Hematopoietic multipotent progenitor cell treated with erythropoietin and hydrocortisone succinate and interleukin-3 and kit ligand, for 15 days (in vitro differentiated cells): ENCODE data around the gene PER1.

Source experiments
- DNase-seq: peaks from one replicate; pipeline ENCODE4 v3.0.0-alpha.2; 2015; ENCODE audit warnings: low spot score

The PER1 gene

DNA sequence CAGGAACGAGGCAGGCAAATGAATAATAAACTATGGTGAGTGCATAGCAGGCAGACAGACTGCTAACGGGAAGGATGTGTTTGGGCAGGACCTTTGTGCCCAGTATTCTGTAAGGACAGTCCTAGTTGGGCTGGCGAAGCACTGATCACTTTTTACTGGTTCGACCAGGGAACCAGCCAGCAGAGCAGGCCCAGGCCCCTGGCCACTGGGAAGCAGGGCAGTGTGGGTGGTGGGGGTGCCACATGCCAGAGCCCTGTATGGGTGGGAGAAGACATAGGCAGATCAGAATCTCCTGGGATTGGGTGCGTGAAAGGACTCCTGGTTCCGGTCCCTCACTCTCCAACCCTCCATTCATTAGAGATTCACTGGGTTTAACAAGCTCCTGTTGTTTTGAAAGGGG is 14.5 kb upstream of the PER1 start:
- no peak for DNase-seq

DNA sequence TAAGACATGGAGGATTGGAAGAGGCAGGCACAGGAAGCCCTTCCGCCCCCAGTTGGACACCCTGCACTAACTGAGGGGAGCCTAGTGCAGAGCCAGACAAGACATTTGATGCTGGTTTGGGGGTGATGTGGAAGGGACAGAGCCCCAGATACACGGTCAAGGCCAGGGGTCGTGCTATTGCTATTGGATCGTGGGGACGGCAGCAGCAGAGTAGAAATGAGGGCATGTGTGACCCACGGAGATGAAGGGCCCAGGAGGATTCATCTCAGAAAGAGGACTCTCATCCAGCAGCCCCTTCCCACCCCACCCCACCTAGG is 12.6 kb upstream of the PER1 start:
- DNase-seq, result no peak

DNA sequence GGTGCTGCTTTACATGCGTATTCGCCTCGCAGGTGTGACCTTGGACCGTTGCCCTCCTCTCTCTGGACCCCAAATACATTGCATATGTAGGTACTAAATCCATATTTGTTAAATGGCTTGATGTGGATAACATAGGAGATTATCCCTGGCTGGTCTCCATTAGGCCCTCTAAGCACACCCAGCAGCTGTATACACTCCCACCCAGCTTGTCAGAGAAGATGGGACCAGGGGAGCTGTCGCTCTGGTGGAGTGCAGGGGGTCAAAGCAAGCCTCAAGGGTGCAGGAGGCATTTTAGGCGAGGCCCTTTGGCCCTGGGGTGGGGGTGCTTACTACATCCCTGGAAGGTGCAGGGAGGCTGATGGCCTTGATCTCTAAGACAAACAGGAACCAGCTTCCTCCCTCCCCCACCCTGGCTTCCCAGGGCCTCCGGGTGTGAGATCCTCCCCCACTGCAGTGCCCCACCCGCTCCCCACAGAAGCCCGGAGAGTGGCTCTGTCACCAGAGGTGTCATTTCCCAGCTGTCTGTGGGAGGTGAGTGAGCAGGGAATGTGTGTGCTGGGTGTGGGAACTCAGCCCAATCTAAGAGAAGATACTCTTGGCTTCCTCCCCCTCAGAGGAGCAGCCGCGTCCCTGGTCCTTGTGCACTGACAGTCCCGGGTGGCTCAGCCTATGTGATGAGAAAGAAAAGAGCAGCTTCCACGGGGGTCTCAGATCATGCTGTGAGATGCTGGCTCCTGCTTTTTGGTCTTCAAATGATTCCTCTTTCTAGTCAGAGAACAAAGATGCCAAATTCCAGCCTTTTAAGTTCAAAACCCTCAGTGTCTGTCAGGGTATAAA is 12.0 kb upstream of the PER1 start:
- DNase-seq, result peak; percentile 34

DNA sequence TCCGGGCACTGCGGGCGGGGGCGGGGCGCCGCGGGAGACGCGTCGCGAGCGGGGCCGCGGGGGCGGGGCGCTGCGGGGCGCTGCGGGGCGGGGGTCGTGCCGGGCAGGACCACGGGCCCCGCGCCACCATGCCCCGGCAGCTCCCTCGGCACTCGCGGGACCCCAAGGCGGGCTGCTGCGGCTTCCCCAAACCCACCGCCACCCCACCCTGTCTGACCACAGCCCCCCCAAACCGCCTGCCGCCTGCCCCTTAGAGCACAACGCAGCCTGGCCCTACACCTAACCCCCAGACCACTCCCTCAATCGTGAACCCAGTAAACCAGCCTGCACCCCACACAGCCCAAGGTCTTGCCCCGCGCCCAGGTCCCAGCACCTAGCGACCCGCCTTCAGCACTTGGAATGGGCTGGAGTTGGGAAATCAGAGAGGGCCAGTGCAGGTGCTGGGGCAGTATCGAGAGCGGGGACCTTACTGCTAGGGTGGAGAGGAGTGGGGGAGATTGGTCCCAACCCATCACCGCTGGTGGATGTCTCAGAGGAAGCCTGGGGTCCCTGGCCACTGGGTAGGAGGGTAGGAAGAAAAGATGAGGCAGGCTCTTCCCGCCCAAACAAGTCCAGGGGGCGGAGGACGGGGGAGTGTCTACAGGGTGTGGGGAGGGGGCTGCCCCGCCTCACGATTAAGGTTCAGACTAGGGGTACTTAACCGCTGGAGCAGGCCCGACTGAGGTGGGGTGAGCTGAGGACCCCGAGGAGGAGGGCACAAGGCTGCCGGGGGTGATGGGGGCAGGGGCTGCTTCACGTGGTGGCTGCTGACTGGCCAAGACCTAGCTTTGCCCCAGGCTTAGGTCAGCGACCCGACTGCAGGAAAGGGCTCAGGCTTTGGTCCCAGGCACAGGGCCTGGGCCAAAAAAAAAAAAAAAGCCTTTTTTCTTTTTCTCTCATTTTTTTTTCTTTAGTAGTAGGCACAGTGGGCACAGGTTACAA is 11.1 kb upstream of the PER1 start:
- DNase-seq, result no peak

DNA sequence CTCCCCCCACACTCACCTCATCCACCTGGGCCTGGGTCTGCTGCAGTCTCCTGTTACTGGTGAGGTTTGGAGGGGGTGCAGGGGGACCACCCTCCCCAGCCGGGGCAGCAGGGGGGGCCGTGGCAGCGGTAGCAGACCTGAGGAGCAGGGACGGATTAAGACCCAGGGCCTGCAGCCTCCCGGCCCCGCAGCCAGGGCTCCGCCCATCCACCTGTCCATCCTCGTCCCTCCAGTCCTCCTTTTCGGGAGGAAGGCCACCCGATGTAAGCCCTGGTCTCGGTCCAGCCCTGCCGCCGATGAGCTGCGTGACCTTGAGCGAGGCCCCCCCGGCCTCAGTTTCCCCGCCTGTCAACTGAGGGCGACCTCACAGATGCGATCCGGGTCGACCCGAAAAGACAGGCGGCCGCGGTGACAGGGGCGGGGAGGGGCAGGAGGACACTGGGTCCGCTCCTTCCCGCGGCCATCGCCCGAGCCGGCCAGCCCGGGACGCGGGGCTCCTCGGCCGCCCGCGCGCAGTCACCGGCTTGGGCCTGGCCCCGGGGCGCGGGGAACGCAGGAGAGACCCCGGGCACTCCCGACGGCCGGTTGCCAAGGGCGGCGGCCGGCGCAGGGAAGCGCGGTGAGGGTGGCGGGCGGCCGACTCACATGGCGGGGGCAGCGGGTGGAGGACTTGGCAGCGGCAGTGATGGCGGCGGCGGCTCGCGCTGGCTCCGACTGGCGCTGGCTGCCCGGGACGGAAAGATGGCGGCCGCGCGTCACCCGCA is 10.2 kb upstream of the PER1 start, which contains the start of gene VAMP2:
VAMP2 (minus strand) TSS at position 716 of the 764 bp plus-strand sequence; CDS start at position 647, 69 bp downstream.
- DNase-seq, result peak; percentile 87

DNA sequence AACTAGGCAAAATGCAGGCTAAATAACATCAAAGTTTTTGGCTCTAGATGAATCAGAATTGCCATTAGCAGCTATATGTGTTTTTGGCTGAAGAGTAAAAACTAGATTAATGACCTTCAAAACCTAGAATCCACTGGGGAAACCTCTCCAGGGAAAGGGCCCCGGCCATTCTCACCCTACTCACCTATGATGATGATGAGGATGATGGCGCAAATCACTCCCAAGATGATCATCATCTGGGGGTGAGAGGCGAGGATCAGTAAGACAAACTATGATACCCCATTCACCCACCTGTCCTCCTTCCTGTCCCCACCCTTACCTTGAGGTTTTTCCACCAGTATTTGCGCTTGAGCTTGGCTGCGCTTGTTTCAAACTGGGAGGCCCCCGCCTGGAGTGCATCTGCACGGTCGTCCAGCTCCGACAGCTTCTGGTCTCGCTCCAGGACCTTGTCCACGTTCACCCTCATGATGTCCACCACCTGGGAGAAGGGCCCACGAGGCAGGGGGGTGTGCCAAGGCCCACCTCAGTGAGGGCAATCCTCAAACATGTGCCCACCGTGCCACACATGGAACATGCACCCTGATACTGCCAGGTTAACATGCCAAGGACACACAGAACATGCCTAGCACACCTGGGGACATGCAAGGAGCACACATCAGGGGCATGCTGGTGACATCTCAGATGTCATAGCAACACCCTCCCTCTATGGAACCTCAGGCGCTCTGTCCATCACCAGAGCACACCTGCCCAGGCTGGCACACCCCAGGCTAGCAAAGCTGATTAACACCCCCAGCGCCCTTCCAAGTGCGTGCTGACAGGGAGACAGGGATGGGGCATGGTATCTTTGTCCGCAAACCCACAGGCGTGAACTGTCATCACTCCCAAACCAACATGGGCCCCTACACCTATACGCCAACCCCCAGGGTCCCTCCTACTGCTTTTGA is 9.4 kb upstream of the PER1 start:
- no peak for DNase-seq

DNA sequence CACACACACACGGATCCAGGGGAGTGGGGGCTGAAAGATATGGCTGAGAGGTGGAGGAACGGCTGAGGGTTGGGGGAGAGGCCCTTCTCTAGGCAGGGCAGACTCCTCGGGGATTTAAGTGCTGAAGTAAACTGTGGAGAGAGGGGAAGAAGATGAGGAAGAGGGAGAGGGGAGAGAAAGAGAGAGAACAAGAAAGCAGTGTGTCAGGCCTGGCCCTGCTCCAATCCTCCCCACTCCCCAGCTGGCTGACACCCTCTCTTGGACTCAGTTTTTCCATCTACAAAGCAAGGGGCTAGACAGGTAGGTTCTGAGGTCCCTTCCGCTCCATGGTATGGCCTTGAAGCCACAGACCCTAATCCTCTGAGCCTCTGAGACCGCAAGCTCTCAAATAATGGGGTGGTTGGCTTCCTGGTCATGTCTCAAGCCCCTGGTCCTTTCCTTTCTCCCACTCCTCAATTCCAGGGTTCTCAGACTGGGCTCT is 8.6 kb upstream of the PER1 start:
- DNase-seq, result no peak

DNA sequence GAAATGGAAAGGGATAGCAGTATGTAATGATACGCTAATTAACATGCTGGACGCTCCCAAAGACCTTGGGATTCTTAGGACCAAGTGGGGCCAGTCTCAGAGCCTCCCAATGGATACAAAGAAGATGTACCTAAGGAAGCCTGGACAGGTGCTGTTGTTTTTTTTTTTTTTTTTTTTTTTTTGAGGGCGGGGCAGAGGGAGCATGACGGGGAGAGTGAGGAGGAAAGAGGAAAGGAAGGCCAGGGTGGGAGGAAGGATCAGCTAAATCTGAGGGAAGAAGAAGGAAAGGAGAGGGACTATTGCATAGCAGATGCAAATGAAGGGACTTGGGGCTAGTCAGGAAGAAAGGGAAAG is 8.0 kb upstream of the PER1 start:
- no peak for DNase-seq

DNA sequence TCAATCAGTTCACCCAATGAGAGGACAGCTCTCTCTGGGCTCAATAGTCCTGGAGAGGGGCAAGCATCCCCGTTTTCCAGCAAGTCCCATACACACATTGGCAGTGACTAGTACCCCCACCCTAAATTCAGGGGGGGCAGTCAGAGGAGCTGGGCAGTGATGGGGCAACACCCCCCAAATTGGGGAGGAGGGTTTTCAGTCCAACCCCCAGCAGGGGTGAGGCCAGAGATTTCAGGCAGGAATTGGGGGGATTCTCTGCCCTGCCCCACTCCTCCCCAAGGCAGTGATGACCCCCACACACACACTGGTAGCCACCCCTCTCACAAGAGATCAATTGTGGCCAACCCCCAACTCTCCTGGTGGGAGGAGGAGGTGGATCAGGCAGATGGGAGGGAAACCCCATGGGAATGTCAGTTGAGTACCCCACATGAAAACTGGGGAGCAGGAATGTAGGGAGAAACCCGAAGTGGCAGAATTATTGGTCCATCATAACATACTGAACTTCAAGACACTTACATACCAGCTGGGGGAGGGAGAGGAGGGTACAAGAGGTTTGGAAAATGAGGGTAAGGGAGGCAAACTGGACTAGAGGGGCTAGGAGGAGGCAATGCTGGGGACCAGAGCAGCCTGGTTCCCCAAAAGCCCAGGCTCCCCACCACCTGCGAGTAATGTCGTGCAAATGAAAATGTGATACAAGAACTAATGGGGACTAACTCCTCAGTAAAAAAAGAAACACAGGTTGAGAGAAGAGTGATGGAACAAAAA is 7.4 kb upstream of the PER1 start:
- no peak for DNase-seq

DNA sequence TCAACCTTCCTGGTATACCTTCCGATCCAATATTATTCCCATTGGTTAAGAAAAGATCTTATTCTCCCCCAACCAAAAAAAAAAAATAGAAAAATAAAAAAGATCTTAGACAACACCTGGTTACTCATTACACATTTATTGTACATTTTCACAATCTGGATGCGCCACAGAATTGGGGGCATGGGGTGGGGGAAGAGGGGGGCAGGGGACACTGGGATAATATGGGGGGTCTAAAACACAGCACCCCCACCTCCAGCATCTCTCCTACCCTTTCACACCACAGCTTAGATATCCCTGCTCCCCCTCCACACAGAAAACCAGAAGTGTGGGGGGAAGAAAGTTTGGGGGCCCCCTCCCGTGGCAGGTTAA is 6.8 kb upstream of the PER1 start:
- DNase-seq, result no peak

DNA sequence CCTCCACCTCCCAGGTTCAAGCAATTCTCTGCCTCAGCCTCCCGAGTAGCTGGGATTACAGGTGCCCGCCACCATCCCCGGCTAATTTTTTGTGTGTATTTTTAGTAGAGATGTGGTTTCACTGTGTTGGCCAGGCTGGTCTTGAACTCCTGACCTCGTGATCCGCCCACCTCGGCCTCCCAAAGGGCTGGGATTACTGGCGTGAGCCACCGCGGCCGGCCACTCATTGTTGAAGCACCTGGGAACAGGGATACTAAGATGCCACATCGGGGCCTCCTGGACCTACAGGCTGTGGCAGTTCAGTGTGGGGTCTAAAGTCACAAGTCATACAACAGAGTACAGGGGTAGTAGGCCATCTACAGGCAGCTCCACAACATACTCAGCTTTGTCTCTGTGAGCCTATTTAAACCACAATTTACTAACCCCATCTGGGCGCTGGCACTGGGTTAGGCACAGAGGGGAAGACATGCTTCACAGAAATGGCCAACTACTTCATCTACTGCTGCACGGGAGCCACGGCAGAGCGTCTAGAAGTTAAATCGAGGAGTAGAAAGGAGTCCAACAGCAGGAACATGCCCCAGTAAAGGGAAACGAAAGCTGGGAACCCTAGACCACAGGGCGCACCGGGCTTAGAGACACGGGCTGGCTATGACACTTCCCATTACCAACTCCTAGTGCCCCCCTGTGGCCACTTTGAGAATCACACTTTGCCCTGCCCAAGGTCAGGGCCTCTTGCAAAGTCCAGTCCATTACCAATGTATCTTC is 6.2 kb upstream of the PER1 start:
- DNase-seq, result peak; percentile 89

DNA sequence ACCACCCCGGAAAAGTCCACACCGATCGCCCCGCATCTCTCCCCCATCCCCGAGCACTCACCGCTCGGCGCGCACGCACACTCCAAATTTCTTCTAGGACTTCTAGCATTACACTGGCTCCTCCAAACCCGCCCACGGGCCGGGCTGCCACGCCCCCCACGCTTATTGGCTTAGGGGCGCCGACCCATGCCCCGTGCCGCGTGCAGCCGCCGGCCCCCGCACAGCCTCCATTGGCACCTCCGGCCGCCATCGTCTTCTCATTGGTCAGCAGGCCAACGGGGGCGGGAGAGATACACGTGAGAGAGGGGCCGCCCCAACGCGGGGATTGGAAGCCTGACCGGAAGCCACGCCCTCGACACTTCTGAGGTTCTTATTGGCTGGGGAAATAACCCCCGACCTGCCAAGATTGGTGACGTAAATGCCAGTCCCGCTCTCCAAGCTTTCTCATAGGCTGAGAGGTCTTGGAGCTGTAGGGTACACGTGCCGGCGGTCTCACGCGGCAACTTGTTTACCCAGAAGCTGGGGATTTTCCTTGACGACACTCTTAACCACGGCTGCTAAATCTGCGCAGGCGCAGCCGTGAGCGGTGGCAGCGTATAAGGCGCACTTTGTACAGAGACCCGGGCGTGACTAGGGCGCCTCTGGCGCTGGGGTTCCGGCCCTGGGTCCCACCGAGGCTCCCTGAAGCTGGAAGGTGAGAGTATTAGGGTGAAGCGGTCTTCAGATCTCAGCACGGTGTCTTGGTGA is 4.2 kb upstream of the PER1 start:
- DNase-seq, result peak; percentile 100

DNA sequence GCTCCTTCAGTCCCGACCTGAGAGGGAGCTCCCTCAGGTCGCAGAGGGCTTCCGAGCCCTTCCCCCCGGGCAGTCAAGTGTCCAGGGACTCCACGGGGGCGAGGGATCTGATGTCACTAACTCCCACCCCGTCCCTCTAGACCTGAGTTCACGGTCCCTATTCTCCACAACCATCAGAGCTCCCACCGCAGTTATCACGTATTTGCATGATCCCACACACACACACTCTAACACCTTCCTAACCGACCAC is 3.7 kb upstream of the PER1 start:
- DNase-seq, result no peak

DNA sequence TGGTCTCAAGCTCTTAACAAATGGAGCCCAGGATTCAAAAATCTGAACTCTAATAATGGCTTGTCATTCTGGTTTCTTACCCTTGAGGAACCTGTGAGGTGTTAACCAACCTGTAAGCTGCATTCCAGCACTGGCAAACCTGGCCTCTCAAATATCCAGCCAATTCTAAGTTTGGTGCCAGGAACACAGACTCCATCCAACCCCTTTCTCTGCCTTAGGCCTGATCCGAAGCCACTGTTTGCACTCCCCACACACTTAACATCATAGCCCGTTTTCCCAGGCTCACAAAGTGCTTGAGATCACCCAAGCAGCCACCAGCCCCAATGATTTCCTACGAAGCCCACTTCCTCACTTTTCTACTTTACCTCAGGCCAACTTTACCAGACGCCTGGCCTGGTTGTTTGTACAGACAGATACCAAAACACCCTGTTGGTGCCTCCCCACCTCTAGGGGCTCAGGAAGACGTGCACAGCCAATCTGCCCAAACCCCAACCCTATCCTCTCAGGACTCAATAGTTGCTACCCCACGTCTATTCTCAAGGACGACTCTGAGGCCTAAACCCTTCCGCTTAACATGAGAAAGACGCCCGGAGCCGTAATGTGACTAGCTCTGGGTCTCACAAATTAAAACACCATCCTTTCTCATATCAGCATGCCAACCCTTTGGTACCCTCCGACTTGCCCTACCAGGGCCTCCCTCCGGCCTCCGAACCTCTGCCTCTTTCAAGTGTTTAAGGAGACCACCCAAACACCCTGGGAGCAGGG is 3.2 kb upstream of the PER1 start:
- no peak for DNase-seq

DNA sequence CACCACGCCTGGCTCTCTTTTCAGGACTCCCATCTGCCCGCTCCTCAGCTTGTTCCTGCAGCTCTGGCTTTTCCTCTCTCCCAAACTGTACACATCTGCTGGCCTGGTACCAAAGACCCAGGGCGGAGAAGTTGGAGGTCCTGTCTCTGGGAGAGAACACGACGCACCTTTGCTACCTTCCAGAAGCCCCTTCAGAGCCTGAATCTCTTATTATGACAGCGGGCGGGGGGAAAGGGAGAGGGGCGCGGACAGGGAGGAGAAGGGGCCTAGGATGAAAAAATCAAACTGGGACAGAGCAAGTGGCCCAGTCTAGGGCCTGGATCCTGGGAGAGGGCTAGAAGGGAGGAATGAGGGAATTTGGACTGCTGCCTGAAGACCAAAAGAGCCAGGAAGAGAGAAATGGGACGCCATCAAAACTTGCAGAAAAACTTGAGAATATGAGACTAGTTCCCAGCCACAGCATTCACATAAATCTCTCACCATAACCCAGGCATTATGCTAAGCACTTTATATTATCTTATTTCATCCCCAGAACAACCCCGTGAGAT is 2.5 kb upstream of the PER1 start:
- no peak for DNase-seq

DNA sequence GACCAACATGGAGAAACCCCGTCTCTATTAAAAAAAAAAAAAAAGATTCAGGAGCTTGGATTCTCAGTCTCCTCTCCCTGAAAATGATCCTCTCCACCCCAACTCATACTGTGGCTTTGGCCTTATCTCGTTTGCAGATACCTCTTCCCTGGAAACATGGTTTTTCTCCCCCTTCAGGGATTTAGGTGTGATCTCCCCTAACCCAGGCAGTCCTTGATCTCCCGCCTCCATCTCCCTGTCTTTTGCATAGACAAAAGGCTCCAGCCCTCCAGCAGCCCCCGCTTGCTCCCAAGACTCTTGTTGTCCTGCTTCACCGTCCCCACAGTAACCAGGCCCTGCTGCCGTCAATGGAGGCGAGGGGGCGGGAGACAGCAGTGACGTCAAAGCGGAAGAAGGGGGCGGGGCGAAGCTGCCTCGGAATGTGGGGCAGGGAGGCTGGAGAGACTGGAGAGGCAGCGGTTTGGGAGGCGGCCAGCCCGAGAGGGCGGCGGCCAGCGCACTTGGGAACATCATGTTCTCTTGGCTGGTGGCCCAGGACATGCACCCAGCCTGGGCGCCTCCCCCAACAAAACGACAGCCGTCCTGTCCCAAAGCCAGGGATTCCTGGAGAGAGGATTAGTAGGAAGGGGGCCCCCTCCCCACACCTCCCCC is 1.9 kb upstream of the PER1 start:
- peak; percentile 98 for DNase-seq

DNA sequence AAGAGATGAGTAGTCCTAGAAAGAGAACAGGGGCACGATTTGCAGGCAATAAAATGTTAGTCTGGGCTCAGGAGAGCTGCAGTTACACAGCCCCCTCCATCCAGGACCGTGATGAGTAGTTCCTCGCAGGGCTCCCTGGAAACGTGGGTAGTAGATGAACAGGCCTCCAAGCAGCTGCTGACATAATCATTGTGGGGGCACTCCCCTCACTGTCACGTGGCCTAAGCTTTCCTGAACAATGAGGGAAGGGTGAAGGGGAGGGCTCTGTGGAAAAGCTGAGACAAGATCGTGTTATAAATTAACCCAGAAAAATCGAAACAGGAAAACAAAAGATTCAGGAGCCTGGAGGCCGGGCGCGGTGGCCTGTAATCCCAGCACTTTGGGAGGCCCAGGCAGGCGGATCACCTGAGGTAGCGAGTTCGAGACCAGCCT is 1.3 kb upstream of the PER1 start:
- DNase-seq, result no peak

DNA sequence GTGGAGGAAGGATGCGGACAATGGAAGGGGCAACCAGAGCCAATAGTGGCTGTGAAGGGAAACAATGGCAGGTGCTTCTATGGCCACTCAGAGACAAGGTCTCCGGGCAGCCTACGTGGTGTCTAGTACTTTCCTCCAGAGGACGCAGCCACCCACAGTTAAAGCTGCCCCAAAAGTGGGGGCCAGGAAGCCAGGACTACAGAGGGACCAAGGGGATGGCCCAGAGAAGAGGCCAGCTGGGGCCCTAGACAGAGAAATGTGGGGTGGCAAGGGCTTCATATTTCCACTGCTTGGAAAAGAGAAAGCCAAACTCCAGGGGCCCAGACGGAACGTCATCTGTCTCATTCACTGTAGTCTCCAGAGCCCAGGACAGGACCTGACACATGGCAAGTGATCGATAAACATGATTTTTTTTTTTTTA is 837 bp upstream of the PER1 start:
- DNase-seq, result no peak
